ENCODE results near the gene RALGDS. TPM values are rescaled to one million over a fixed set of nuclear protein-coding genes. Genes with fewer than 3 reads are reported as not detected.

The RALGDS gene
- total and polyA plus RNA-seq, 11 donors = 17.8 to 70.1 (median 25.8) TPM

- H3K4me1 ChIP-seq = peaks cover 0 to 29% (median 10%) of the 10 kb centered on the region in 12 donors
- peaks cover 0 to 97% (median 87%) of the 10 kb centered on the region in 9 donors for H3K36me3 ChIP-seq
- TF ChIP-seq POLR2A (IDR thresholded peaks at IDR 0.05) (no peak), CTCF (IDR thresholded peaks at IDR 0.05) (no peak)
- no peaks in the 10 kb centered on the region for H3K9me3 ChIP-seq
- DNase-seq (no peak), ATAC-seq (no peak)
- intact Hi-C loops (cut with DNase I) = loop anchor here in 3 of 10 donors (5.0 kb wide), 2 partner anchors 91 to 96 kb away; no protein-coding TSS in a partner anchor
- no peak overlapping the region for H3K4me3 ChIP-seq
- H3K27ac ChIP-seq = no peak overlapping the region
- WGBS, 4 donors = 90 to 96% (median 94%) methylated on average over 15 to 20 of the region's 20 CpGs
- H3K27me3 ChIP-seq = no peaks in the 10 kb centered on the region
These were observed 69.6 kb downstream of the RALGDS start for GRCh38 chr9:133051281-133051900.

- DNase-seq = no peak
- TF ChIP-seq POLR2A (IDR thresholded peaks at IDR 0.05) = no peak
- no peak for TF ChIP-seq CTCF (IDR thresholded peaks at IDR 0.05)
- Histone ChIP-seq H3K4me3 (no peak overlapping the region), H3K9me3 (no peaks in the 10 kb centered on the region), H3K4me1 (peaks cover 0 to 23% (median 10%) of the 10 kb centered on the region in 12 donors), H3K36me3 (peaks cover 0 to 97% (median 87%) of the 10 kb centered on the region in 9 donors), H3K27ac (no peak overlapping the region), H3K27me3 (no peaks in the 10 kb centered on the region)
- intact Hi-C loops (cut with DNase I) = loop anchor here in 3 of 10 donors (5.0 kb wide), 2 partner anchors 92 to 97 kb away; no protein-coding TSS in a partner anchor
- 79 to 86% (median 83%) methylated on average over 10 of the region's 10 CpGs for WGBS, 4 donors
- ATAC-seq = no peak
These were observed 70.3 kb downstream of the RALGDS start for GRCh38 chr9:133050781-133051180.

- H3K27ac ChIP-seq = no peak overlapping the region
These were observed 70.9 kb downstream of the RALGDS start for GRCh38 chr9:133050142-133050541.

More at GRCh38 chr9:133050142-133050541, 70.9 kb downstream of the RALGDS start:
- no peak overlapping the region for H3K4me3 ChIP-seq
- no peak for TF ChIP-seq CTCF (IDR thresholded peaks at IDR 0.05)
- no peak for TF ChIP-seq POLR2A (IDR thresholded peaks at IDR 0.05)
- peaks cover 0 to 97% (median 87%) of the 10 kb centered on the region in 9 donors for H3K36me3 ChIP-seq
- intact Hi-C loops (cut with DNase I) = loop anchor here in 3 of 10 donors (5.0 kb wide), 2 partner anchors 92 to 97 kb away; no protein-coding TSS in a partner anchor
- peaks cover 0 to 17% (median 6%) of the 10 kb centered on the region in 12 donors for H3K4me1 ChIP-seq
- no peaks in the 10 kb centered on the region for H3K9me3 ChIP-seq
- 85 to 97% (median 92%) methylated on average over 6 of the region's 6 CpGs for WGBS, 4 donors
- H3K27me3 ChIP-seq = no peaks in the 10 kb centered on the region
- DNase-seq (no peak), ATAC-seq (no peak)
